Activated T-cell treated with anti-CD3 and anti-CD28 coated beads, Interleukin-2, amount 50 U/mL, for 48 hours (primary cell): Measurements from ENCODE around the gene MYO7B.

Experiments
- DNase-seq, 2 experiments: peaks; one replicate each; pipeline ENCODE4 v3.0.0-alpha.2; 2020

The MYO7B gene

GRCh38 chr2:127652786-127653357 lies 117.4 kb downstream of the MYO7B start:
- no peak for DNase-seq

- no peak for DNase-seq
These were observed 118.1 kb downstream of the MYO7B start for GRCh38 chr2:127653421-127654083.

DNA sequence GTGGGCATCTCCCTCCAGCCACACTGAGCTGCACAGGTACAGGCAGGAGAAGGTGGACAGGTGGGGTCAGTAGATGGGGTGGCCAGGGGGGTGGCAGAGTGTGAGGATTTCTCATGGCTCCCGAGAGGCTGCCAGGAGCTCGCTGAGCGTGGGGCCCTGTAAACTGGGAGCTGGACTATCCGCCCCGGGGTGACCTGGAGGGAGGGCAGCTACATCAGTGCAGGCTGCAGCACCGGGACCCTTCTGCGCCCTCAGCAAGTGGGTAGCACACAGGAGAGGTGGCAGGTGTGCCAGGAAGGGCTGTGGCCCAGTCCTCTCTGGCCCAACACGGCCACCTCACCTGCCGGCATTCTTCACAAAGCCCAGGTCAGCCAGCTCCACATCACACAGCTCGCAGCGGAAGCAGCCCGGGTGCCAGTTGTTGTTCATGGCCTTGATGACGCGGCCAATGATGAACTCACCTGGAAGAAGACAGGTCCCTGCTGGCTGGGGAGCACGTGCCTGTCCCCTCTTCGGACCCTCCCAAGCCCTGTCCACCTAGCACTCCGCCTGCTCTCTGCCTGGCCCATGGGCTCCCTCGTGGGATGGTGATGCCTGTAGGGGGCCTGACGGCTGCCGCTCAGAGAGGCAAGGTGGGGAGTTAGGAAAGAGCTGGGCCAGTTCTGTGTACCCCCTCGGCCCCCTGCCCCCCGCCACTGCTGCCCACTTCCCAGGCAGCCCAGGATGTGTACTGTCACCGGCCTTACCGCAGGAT lies 118.8 kb downstream of the MYO7B start:
- DNase-seq, result no peak

DNA sequence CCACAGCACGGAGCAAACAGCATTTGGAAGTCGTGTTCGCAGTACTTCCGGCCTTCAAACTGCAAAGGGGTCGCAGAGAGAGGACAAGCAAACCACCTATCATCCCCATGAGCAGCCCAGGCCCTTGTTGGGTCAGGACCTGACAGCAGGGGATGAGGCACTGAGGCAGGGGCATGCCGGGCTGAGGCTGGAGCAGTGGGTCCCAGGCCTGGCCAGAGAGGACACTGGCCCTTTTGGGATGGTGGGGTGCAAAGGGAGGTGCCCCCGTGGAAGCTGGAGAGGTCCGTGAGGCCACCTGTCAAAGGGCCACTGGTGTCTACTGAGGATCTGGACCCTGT lies 119.3 kb downstream of the MYO7B start:
- no peak for DNase-seq

DNA sequence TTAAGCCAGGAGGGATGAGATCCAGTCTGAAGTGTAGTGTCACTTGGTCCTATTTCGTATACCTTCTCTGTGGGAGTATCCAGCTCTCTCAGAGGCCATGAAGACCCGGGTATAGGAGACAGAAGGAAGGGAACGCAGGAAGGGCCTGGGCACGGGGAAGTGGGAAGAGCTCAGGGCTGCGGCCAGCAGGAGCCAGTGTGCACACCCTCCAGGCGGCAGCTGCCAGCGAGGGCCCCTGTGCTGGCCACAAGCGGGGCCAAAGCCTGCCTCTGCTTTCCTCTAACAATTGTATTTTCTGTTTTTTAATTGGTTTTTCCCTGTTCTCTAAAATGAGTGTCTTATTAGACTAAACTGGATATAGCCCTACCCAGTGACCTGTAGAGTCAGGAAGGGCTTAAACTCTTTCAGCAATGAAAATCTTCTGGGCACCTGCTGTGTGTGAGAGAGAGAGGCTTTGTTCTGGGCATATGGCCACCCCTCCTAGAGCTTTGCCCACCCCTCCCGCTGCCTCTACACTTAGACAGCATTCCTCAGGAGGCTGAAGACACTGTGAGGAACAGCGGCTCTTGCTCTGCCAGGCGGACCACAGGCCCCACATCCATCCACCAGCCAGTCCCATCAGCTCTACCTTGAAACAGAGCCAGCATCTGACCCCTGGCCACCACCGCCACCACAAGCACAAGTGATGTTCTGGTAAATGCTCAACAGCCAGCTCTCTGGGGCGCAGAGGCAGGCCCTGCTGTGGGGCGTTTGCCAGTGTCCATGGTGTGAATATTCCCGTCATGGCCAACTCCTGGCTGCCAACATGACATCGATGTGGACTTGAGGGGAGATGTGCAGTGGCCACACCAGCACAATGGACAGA lies 120.0 kb downstream of the MYO7B start:
- no peak for DNase-seq

DNA sequence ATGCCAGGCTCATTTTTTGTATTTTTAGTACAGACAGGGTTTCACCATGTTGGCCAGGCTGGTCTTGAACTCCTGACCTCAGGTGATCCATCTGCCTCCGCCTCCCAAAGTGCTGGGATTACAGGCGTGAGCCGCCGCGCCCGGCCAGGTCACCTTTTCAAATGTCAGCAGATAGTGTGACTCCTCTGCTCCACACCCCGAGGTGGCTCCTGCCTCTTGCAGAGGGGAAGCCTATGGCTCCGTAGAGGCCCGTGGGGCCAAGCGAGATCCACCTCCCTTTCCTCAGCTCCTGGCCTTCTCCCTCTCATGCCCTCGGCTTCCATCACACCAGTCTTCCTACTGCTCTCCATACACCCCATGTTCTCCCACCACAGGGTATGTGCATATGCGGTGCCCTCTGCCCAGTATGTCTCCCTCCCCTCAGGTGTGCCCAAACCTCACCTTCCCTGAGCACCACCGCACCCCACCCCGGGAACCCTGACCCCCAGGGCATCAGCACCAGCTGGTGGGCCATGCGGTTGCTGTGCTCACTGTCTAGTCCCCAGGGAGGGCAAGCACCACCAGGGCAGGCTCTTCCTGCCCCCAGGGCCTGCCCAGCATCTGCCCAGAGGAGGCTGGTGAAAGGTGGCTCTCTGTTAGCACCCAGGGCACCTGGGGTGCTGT lies 121.2 kb downstream of the MYO7B start:
- DNase-seq, result no peak

GRCh38 chr2:127657232-127657595 lies 121.7 kb downstream of the MYO7B start:
- no peak for DNase-seq

GRCh38 chr2:127658146-127658545 lies 122.7 kb downstream of the MYO7B start:
- DNase-seq, result no peak

DNA sequence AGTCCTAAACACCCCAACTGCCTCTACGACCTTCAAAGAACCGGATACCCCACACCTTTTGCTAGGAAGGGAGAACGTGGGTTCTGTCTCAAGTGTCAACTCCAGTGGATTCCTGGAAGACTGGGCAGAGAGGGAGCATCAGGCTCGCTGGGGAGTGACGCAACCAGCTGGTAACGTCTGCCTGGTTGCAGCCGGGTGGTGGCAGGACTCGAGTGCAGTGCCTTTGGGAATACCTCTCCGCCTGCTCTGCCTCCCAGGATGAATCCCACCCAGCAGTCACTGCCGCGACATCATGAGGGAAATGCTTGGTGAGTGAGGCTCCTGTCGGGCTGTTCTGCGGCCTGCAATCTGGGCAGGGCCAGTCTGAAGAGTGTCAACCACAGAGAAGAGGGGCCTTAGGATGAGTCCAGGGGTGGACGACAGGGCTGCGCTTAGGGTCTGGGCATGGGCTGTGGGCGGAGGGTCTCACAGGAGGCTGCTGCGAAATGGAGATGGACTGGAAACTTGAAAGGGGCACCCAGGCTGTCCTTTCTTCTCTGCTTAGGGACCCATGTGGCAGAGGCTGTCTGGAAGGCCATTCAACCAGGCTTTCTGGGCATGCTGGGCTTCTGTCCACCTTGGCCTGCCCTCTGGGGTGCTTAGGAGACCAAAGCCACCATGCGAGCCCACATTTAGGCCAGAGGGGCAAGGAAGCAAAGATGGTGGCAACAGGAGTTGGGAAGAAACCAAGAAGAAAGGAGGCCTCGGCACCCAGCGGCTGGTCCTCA lies 123.3 kb downstream of the MYO7B start:
- DNase-seq, result no peak

GRCh38 chr2:127659408-127660290 lies 124.2 kb downstream of the MYO7B start:
- no peak for DNase-seq

DNA sequence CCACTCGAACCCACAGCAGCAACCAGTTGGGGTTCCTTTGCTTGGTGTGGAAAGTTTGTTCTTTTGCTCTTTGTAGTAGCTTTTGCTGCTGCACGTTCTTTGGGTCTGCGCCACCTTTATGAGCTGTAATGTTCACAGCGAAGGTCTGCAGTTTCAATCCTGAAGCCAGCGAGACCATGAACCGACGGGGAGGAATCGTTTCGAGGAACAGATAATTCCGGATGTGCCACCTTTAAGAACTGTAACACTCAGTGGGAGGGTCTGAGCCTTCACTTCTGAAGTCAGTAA lies 124.8 kb downstream of the MYO7B start:
- DNase-seq, result no peak

DNA sequence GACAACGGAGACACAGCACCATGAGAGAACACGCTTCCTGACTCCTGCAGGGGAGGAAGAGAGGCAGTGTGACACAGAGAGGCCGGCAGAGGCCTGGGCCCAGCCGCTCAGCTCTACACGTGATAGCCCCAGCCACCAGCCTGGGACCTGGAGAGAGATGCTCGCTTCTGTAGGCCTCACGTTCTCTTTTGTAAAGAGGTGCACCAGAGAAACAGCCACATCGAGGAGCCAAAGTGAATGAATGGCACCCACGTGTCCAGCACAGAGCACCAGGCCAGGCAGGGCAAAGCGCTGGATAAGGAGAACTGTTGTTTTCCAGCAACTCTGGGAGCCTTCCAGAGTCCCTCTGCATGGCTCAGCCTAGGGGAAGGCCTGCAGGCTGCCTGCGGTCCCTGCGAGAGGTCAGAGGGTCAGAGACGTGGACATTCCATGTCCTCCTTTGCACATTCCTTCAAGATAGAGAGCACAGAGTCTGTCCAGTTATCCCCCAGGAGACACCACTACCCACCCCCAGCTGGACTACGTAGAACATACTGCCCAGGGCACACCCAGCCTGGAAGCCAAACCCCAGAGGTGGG lies 125.7 kb downstream of the MYO7B start:
- DNase-seq, result no peak

DNA sequence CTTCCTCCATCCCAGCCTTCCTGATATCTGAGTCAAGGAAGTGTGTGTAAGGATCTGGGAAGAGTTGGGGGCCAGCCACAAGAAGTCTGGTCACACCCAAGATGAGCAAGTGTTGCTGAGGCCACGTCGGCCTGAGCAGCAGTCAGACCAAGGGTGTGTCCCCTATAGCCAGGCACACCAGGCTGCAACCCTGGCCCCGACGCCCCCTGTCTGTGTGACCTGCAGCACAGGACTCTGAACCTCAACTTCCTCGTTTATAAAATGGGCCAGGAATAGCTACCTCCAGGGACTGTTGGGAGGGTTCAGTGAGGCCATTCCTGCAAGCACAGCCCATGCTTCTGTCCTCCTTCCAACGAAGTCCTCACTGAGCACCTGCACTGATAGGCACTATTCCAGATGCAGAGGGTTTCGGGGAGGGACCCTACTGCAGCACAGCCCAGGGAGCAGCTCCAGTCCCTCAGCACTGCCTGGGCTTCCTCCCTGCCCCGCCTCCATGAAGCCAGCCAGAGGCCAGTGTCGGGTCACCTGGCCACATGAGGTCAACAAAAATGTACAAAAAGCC lies 126.5 kb downstream of the MYO7B start:
- DNase-seq, result no peak

GRCh38 chr2:127662937-127663565 lies 127.6 kb downstream of the MYO7B start:
- no peak for DNase-seq

- DNase-seq, result no peak
These were observed 128.1 kb downstream of the MYO7B start for GRCh38 chr2:127663566-127664064.

DNA sequence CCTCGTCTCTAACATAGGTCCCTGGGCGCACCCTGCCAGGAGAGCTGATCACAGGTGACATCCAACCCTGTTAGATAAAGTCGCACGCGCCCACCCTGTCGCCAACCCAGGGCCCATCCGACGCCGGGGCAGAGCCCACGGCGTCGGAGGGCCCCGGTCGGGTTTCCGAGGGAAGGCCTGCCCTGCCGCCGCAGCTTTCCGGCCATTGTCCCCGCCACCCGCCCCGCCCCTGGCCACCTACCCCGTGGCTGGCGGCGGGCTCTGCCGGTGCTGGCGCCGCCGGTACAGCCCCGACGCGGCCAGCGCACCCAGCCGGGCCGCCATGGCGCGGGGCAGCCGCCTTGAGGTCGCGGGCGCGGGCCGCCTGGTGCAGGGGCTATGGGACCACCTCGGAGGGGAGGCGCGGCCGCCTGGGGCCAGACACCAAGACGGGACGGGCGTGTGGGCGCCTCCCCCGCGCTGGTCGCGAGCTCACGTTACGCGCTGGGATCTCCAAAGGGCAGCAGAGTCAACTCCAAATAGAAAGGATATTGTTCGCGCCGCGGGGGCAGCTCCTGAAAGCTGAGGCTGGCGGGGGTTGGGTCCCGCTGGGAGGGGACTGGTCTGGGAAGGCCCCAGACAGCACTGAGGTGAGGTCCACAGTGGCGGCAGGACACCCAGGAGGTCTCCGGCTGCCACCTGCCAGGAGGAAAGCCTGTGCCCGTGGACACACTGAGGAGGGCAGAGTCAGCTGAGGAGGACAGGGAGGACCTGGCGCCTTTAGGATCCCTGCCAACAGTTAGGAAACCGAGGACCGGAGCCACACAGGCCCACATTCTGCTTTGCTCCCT lies 128.8 kb downstream of the MYO7B start:
- no peak for DNase-seq

DNA sequence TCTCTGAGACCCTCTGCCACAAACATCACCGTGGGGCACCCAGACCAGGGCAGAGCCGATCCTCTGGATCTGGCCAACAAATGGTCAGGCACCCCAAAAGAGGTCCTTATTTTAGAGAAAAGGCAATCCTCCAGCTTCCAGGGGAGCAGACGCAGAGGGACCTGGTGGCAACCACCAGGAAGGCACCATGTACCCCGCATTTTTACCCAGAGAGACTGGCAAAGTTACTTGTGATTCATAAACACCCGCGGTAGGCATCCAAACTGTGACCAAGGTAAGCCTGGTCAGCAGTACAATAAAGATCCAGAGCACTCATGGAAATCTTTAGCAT lies 129.4 kb downstream of the MYO7B start:
- DNase-seq, result no peak

- no peak for DNase-seq
These were observed 129.9 kb downstream of the MYO7B start for GRCh38 chr2:127665267-127665893.

GRCh38 chr2:127669056-127669455 lies 133.6 kb downstream of the MYO7B start:
- DNase-seq, result no peak
